ENCODE measurements around the gene LMBR1. TPM values are rescaled to one million over a fixed set of nuclear protein-coding genes. Genes with fewer than 3 reads are reported as not detected.

The LMBR1 gene
- polyA plus RNA-seq, 1 donor from 2014 or later: 68.9 TPM

- Histone ChIP-seq H4K20me1 (ENCODE audit: insufficient read depth) (no peaks in the 10 kb centered on the region), H2AFZ (ENCODE audit: low read depth, low read length) (no peak overlapping the region), H3K27ac (ENCODE audit: low read length) (no peak overlapping the region), H3K79me2 (replicated peaks; ENCODE audit: insufficient read depth, low read length) (peaks cover 10% of the 10 kb centered on the region), H3K9me2 (ENCODE audit: insufficient read depth, low read length) (no peaks in the 10 kb centered on the region), H3K4me2 (ENCODE audit: low read length) (no peak overlapping the region), H3K9me3 (ENCODE audit: low read length) (no peaks in the 10 kb centered on the region), H3K9ac (ENCODE audit: low read length) (no peak overlapping the region), H3K36me3 (ENCODE audit: insufficient read depth, low read length) (no peaks in the 10 kb centered on the region), H3K27me3 (ENCODE audit: insufficient read depth, low read depth, low read length) (no peaks in the 10 kb centered on the region), H3F3A (ENCODE audit: insufficient read depth, low read length, poor library complexity, severe bottlenecking) (no peaks in the 10 kb centered on the region), H3K4me3 (ENCODE audit: low read length) (no peak overlapping the region)
- TF ChIP-seq CTCF (IDR thresholded peaks at IDR 0.05; ENCODE audit: poor library complexity, severe bottlenecking): no peak
- TF ChIP-seq POLR2AphosphoS5 (IDR thresholded peaks at IDR 0.05): no peak
- TF ChIP-seq TAF1 (IDR thresholded peaks at IDR 0.05; ENCODE audit: low read depth): no peak
- TF ChIP-seq EZH2 (IDR thresholded peaks at IDR 0.05; ENCODE audit: borderline replicate concordance, insufficient read depth, low read length, poor library complexity, severe bottlenecking): no peak
- no peak for TF ChIP-seq RAD21 (conservative IDR thresholded peaks at IDR 0.05)
- TF ChIP-seq REST (IDR thresholded peaks at IDR 0.05; ENCODE audit: borderline replicate concordance): no peak
- TF ChIP-seq EP300 (conservative IDR thresholded peaks at IDR 0.05; ENCODE audit: poor library complexity, severe bottlenecking): no peak
Measured at GRCh38 chr7:156843157-156843556, 49.8 kb downstream of the LMBR1 start.

- H3K4me3 ChIP-seq (ENCODE audit: low read length): no peak overlapping the region
- H4K20me1 ChIP-seq (ENCODE audit: insufficient read depth): no peaks in the 10 kb centered on the region
- H3K9me3 ChIP-seq (ENCODE audit: low read length): no peaks in the 10 kb centered on the region
- no peak overlapping the region for H3K27ac ChIP-seq (ENCODE audit: low read length)
- H2AFZ ChIP-seq (ENCODE audit: low read depth, low read length): no peak overlapping the region
- H3K9me2 ChIP-seq (ENCODE audit: insufficient read depth, low read length): no peaks in the 10 kb centered on the region
- H3K36me3 ChIP-seq (ENCODE audit: insufficient read depth, low read length): no peaks in the 10 kb centered on the region
- no peaks in the 10 kb centered on the region for H3K27me3 ChIP-seq (ENCODE audit: insufficient read depth, low read depth, low read length)
- no peaks in the 10 kb centered on the region for H3F3A ChIP-seq (ENCODE audit: insufficient read depth, low read length, poor library complexity, severe bottlenecking)
- H3K4me2 ChIP-seq (ENCODE audit: low read length): no peak overlapping the region
- no peak for TF ChIP-seq REST (IDR thresholded peaks at IDR 0.05; ENCODE audit: borderline replicate concordance)
- no peak for TF ChIP-seq RAD21 (conservative IDR thresholded peaks at IDR 0.05)
- TF ChIP-seq CTCF (IDR thresholded peaks at IDR 0.05; ENCODE audit: poor library complexity, severe bottlenecking): no peak
- no peak for TF ChIP-seq SMC3 (conservative IDR thresholded peaks at IDR 0.05; ENCODE audit: poor library complexity)
- no peak for TF ChIP-seq EP300 (conservative IDR thresholded peaks at IDR 0.05; ENCODE audit: poor library complexity, severe bottlenecking)
- TF ChIP-seq POLR2AphosphoS5 (IDR thresholded peaks at IDR 0.05): no peak
- TF ChIP-seq MXI1 (conservative IDR thresholded peaks at IDR 0.05; ENCODE audit: poor library complexity, severe bottlenecking): no peak
- TF ChIP-seq TAF1 (IDR thresholded peaks at IDR 0.05; ENCODE audit: low read depth): no peak
- no peak overlapping the region for H3K9ac ChIP-seq (ENCODE audit: low read length)
- H3K79me2 ChIP-seq (replicated peaks; ENCODE audit: insufficient read depth, low read length): peaks cover 10% of the 10 kb centered on the region
Measured at GRCh38 chr7:156842740-156843140, 50.2 kb downstream of the LMBR1 start.
